ENCODE data around the gene AURKA.

Gene AURKA

DNA sequence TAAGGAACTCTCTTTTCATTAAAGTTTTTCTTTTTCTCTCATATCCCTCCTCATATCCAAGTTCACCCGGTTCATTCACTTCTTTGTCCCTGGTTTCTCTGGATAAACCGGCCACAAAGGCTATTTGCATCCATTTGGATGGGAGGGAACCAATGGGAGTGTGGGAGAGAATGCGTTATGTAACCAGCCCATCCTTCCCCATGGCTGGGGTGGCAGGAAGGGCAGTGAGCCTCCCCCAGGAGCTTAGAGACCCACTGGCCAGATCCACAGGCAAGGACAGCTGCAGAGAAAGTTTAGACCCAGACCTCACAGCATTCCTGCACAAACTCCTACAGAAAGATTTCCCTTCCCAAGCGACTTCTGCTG is 30.8 kb upstream of the AURKA start:
- peaks cover 0 to 28% (median 17%) of the 10 kb centered on the region in 5 donors for H3K4me1 ChIP-seq (ENCODE audit: control insufficient read depth in 5 of 5, insufficient read depth in 5 of 5, low read length in 5 of 5)
- H3K27ac ChIP-seq (ENCODE audit: low read depth, low read length) = no peak overlapping the region
- no peak overlapping the region for H3K4me3 ChIP-seq (ENCODE audit: low read depth in 1 of 5, low read length in 5 of 5)

DNA sequence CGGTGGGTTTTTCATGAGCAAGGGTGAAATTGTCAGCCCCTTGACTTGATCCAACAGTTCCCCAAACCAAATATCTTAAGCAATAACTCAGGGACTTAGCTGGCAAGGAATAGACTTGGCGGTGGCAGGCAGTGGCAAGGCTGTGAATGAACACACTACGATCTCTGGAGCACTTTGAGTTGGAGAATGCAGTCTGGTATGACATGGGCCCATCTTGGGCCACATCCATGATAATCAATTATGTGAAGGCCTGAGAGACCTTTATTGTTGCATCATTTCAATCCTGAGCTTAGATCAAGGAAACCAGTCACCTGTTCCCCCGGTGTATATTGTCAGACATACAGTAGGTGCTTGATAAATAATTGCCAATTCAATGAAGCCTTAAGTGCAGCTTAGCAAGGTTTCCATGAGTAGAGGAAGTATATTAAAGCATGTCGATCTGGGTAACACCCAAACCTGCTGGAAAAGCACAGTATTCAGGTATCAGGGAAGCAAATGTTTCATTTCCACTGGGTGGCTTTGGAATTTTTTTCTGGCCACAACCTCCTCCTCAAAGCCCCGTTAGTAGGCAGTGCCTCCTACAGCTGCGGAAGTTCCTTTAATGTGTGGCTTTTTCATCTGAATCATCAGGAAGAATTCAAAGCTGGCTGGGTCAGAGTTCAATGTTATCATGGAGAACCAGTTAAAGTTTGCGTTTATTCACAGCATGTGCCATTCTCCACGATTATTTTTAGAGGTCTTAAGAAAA is 30.2 kb upstream of the AURKA start:
- Histone ChIP-seq H3K4me1 (ENCODE audit: control insufficient read depth in 5 of 5, insufficient read depth in 5 of 5, low read length in 5 of 5) (peaks cover 0 to 33% (median 17%) of the 10 kb centered on the region in 5 donors), H3K4me3 (ENCODE audit: low read depth in 1 of 5, low read length in 5 of 5) (no peak overlapping the region), H3K9ac (ENCODE audit: low read length in 5 of 5) (peak overlapping the region in 1 of 5 donors; percentile 18), H3K9me3 (ENCODE audit: control insufficient read depth in 5 of 5, low read length in 5 of 5) (no peaks in the 10 kb centered on the region), H3K36me3 (ENCODE audit: control insufficient read depth in 5 of 5, insufficient read depth in 5 of 5, low read length in 5 of 5) (no peaks in the 10 kb centered on the region), H3K27ac (ENCODE audit: low read depth, low read length) (no peak overlapping the region), H3K27me3 (ENCODE audit: control insufficient read depth in 5 of 5, insufficient read depth in 4 of 5, low read length in 5 of 5) (no peaks in the 10 kb centered on the region)

More for the DNA sequence above, 30.8 kb upstream of the AURKA start:
- Histone ChIP-seq H3K9ac (ENCODE audit: low read length in 5 of 5) (no peak overlapping the region), H3K9me3 (ENCODE audit: control insufficient read depth in 5 of 5, low read length in 5 of 5) (no peaks in the 10 kb centered on the region), H3K27me3 (ENCODE audit: control insufficient read depth in 5 of 5, insufficient read depth in 4 of 5, low read length in 5 of 5) (no peaks in the 10 kb centered on the region), H3K36me3 (ENCODE audit: control insufficient read depth in 5 of 5, insufficient read depth in 5 of 5, low read length in 5 of 5) (no peaks in the 10 kb centered on the region)

DNA sequence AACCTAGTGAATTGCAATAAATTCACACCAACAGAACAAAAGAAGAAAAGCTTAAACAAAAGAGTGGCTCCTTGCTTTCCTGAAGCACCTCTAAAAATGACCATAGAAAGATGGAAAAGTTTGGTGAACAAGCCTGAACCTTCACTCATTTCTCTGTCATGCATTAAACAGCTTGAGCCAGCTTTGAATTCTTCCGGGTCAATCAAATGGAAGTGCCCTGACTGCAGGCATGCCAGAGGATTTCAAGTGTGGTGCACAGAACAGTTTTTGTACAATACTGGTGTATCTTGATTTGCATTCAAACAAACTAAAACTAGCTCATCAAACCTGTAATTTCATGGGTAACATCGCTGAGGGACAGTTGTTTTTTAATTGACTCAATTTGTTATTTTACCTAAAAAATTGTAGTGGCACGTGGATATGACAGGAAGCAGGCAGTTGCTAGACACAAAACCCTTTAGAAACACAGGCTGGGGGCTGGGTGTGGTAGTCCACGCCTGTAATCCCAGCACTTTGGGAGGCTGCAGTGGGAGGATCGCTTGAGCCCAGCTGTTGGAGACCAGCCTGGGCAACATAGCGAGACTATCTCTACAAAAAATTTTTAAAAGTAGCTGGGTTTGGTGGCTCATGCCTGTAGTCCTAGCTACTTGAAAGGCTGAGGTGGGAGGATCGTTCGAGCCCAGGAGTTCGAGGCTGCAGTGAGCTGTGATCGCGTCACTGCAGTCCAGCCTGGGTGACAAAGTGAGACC is 29.1 kb upstream of the AURKA start:
- no peak overlapping the region for H3K27ac ChIP-seq (ENCODE audit: low read depth, low read length)
- no peak overlapping the region for H3K9ac ChIP-seq (ENCODE audit: low read length in 5 of 5)

DNA sequence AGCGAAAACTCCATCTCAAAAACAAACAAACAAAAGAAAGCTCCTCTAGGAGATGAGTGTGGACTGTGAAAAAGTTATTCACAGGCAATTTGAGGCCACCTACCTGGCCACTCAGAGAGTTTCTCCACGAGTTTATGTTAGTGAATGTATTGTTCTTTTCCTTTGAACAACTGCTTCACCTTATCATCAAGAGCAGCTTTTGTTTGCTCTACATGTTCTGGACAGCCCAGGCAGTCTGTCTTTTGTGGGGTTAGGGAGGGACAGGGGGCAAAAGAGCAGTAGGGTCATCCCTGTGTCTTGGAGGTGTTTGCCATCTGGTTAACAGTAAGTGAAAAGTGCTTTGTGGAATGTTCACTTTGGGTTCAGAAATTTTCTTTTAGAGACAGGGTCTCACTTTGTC is 28.0 kb upstream of the AURKA start:
- H3K9ac ChIP-seq (ENCODE audit: low read length in 5 of 5) = no peak overlapping the region
- H3K4me1 ChIP-seq (ENCODE audit: control insufficient read depth in 5 of 5, insufficient read depth in 5 of 5, low read length in 5 of 5) = peaks cover 0 to 35% (median 17%) of the 10 kb centered on the region in 5 donors
- no peak overlapping the region for H3K27ac ChIP-seq (ENCODE audit: low read depth, low read length)
- no peak overlapping the region for H3K4me3 ChIP-seq (ENCODE audit: low read depth in 1 of 5, low read length in 5 of 5)
- no peaks in the 10 kb centered on the region for H3K27me3 ChIP-seq (ENCODE audit: control insufficient read depth in 5 of 5, insufficient read depth in 4 of 5, low read length in 5 of 5)
- H3K36me3 ChIP-seq (ENCODE audit: control insufficient read depth in 5 of 5, insufficient read depth in 5 of 5, low read length in 5 of 5) = no peaks in the 10 kb centered on the region
- no peaks in the 10 kb centered on the region for H3K9me3 ChIP-seq (ENCODE audit: control insufficient read depth in 5 of 5, low read length in 5 of 5)

More for the DNA sequence above, 29.1 kb upstream of the AURKA start:
- Histone ChIP-seq H3K4me1 (ENCODE audit: control insufficient read depth in 5 of 5, insufficient read depth in 5 of 5, low read length in 5 of 5) (peaks cover 0 to 35% (median 17%) of the 10 kb centered on the region in 5 donors), H3K4me3 (ENCODE audit: low read depth in 1 of 5, low read length in 5 of 5) (no peak overlapping the region), H3K9me3 (ENCODE audit: control insufficient read depth in 5 of 5, low read length in 5 of 5) (no peaks in the 10 kb centered on the region), H3K36me3 (ENCODE audit: control insufficient read depth in 5 of 5, insufficient read depth in 5 of 5, low read length in 5 of 5) (no peaks in the 10 kb centered on the region), H3K27me3 (ENCODE audit: control insufficient read depth in 5 of 5, insufficient read depth in 4 of 5, low read length in 5 of 5) (no peaks in the 10 kb centered on the region)

DNA sequence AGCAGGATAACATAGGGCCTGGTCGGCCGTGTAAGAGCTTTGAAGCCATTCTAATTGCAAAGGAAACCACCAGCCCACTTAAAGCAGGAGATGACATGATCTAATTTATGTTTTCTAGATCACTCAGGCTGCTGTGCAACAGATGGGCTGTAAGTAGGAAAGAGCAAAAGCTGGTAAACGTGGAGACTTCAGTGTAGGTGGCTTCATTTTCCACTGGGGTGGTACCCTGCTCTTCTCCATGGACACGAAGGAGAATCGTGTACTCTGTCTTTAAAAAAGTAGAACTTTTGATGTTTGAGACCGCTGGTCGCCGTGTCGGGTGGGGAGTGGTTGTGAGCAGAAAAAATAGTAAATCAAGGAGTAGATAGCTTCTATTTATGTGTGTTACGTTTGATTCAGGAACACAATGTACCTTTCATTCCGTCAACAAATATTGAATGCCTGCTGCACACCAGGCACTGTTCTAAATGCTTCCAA is 26.4 kb upstream of the AURKA start:
- Histone ChIP-seq H3K27me3 (ENCODE audit: control insufficient read depth in 5 of 5, insufficient read depth in 4 of 5, low read length in 5 of 5) (no peaks in the 10 kb centered on the region), H3K9ac (ENCODE audit: low read length in 5 of 5) (no peak overlapping the region), H3K9me3 (ENCODE audit: control insufficient read depth in 5 of 5, low read length in 5 of 5) (no peaks in the 10 kb centered on the region), H3K4me3 (ENCODE audit: low read depth in 1 of 5, low read length in 5 of 5) (no peak overlapping the region), H3K36me3 (ENCODE audit: control insufficient read depth in 5 of 5, insufficient read depth in 5 of 5, low read length in 5 of 5) (no peaks in the 10 kb centered on the region), H3K27ac (ENCODE audit: low read depth, low read length) (no peak overlapping the region), H3K4me1 (ENCODE audit: control insufficient read depth in 5 of 5, insufficient read depth in 5 of 5, low read length in 5 of 5) (peaks cover 0 to 35% (median 17%) of the 10 kb centered on the region in 5 donors)

DNA sequence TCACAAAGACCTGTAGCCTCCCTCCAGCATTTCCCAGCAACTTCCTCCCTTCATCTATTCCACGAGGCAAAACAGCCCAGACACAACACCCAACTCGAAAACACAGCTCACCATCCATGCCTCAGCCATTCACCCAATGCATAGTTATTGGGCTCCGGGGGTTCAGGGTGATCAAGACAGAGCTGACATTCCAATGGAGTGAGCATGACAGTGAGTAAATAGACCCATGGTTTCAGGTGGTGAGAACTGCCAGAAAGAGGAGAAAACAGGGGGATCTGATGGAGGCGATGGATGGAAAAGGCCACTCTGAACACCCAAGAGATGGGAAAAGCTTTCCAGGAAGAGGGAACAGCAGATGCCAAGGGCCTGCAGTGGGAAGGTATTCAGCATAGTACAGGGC is 25.9 kb upstream of the AURKA start:
- Histone ChIP-seq H3K27ac (ENCODE audit: low read depth, low read length) (no peak overlapping the region), H3K36me3 (ENCODE audit: control insufficient read depth in 5 of 5, insufficient read depth in 5 of 5, low read length in 5 of 5) (no peaks in the 10 kb centered on the region), H3K4me1 (ENCODE audit: control insufficient read depth in 5 of 5, insufficient read depth in 5 of 5, low read length in 5 of 5) (peaks cover 0 to 32% (median 17%) of the 10 kb centered on the region in 5 donors), H3K4me3 (ENCODE audit: low read depth in 1 of 5, low read length in 5 of 5) (no peak overlapping the region), H3K9ac (ENCODE audit: low read length in 5 of 5) (no peak overlapping the region), H3K27me3 (ENCODE audit: control insufficient read depth in 5 of 5, insufficient read depth in 4 of 5, low read length in 5 of 5) (no peaks in the 10 kb centered on the region), H3K9me3 (ENCODE audit: control insufficient read depth in 5 of 5, low read length in 5 of 5) (no peaks in the 10 kb centered on the region)

DNA sequence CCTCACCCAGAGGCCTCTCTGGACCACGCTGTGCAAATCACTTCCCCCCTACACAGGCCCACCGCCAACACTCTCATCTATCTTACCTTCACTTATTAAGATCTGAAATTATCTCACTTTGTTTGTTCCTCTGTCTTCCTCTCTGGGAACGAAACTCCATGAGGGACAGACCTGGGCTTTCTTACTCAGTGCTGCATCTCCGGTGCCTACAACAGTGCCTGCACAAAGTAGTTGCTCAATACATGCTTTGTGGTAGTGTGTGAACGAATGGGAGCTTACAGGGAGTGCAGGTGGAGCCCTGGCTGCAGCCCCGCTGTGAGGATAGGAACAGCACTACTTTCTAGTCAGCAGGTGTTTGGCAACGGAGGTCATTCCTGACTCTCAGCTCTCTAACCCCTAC is 25.4 kb upstream of the AURKA start:
- Histone ChIP-seq H3K4me1 (ENCODE audit: control insufficient read depth in 5 of 5, insufficient read depth in 5 of 5, low read length in 5 of 5) (peaks cover 0 to 33% (median 17%) of the 10 kb centered on the region in 5 donors), H3K27me3 (ENCODE audit: control insufficient read depth in 5 of 5, insufficient read depth in 4 of 5, low read length in 5 of 5) (no peaks in the 10 kb centered on the region), H3K9ac (ENCODE audit: low read length in 5 of 5) (no peak overlapping the region), H3K9me3 (ENCODE audit: control insufficient read depth in 5 of 5, low read length in 5 of 5) (no peaks in the 10 kb centered on the region), H3K4me3 (ENCODE audit: low read depth in 1 of 5, low read length in 5 of 5) (no peak overlapping the region), H3K27ac (ENCODE audit: low read depth, low read length) (no peak overlapping the region), H3K36me3 (ENCODE audit: control insufficient read depth in 5 of 5, insufficient read depth in 5 of 5, low read length in 5 of 5) (no peaks in the 10 kb centered on the region)

DNA sequence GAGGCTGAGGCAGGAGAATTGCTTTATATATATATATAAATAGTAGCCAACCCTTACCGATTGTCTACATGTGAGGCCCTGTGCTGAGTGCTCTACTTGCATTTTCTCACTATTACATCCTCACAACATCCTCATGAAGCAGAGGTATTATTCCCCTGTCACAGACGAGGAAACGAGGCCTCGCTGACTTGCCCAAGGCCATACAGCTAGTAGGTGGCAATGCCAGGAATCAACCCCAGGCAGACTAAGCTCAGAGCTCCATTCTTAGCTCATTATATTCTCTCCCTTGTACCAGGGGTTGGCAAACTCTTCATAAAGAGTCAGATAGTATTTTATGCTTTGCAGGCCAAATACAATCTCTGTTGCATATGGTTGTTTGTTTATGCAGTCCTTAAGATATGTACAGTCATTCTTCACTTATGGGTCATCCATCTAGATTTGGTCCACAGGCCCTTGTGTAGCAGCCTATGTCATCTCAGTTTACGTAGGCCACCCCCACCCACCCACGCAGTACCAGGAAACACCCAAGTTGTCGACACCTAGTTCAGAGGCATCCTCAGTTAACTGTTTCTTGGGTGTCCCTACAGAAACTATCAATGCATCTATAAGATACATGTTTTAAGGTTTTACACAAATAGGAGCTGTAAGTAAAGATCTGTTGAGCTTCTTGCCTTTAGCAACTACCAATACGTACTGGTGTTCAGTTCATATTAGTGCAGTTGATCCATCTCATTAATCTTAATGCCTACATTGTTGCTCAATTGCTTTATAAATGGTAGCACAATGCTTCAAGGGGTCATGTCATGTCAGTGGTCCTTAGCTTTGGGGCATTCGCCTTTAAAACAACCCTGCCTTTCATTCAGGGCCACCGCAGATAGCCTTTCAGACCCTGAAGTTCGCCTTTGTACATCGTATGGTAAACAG is 23.1 kb upstream of the AURKA start:
- H3K9ac ChIP-seq (ENCODE audit: low read length in 5 of 5) = no peak overlapping the region
- H3K4me3 ChIP-seq (ENCODE audit: low read depth in 1 of 5, low read length in 5 of 5) = no peak overlapping the region
- H3K4me1 ChIP-seq (ENCODE audit: control insufficient read depth in 5 of 5, insufficient read depth in 5 of 5, low read length in 5 of 5) = peaks cover 10 to 39% (median 29%) of the 10 kb centered on the region in 5 donors
- H3K36me3 ChIP-seq (ENCODE audit: control insufficient read depth in 5 of 5, insufficient read depth in 5 of 5, low read length in 5 of 5) = no peaks in the 10 kb centered on the region
- H3K27ac ChIP-seq (ENCODE audit: low read depth, low read length) = no peak overlapping the region
- no peaks in the 10 kb centered on the region for H3K9me3 ChIP-seq (ENCODE audit: control insufficient read depth in 5 of 5, low read length in 5 of 5)
- no peaks in the 10 kb centered on the region for H3K27me3 ChIP-seq (ENCODE audit: control insufficient read depth in 5 of 5, insufficient read depth in 4 of 5, low read length in 5 of 5)

DNA sequence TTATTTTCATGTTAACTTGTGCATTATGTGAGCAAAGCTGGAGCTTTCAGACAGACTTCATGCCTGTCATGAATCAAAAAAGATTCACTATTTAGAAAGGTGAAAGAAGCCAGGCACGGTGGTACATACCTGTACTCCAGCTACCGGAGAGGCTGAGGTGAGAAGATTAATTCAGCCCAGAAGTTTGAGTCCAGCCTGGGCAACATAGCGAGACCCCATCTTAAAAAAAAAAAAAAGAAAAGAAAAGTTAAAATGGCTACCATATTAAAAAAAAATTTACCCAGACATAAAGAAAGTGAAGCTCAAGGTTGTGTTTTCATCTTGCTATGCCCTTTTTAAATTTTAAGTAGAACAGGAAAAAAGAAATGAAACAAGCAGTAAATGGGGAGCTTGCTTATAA is 20.9 kb upstream of the AURKA start:
- peak overlapping the region; percentile 73 for H3K27ac ChIP-seq (ENCODE audit: low read depth, low read length)
- no peaks in the 10 kb centered on the region for H3K9me3 ChIP-seq (ENCODE audit: control insufficient read depth in 5 of 5, low read length in 5 of 5)
- no peak overlapping the region for H3K9ac ChIP-seq (ENCODE audit: low read length in 5 of 5)
- peak overlapping the region in 3 of 5 donors; percentile 27 to 62 (median 59) for H3K4me3 ChIP-seq (ENCODE audit: low read depth in 1 of 5, low read length in 5 of 5)
- H3K27me3 ChIP-seq (ENCODE audit: control insufficient read depth in 5 of 5, insufficient read depth in 4 of 5, low read length in 5 of 5) = no peaks in the 10 kb centered on the region
- peaks cover 0 to 1% (median under 1%) of the 10 kb centered on the region in 5 donors for H3K36me3 ChIP-seq (ENCODE audit: control insufficient read depth in 5 of 5, insufficient read depth in 5 of 5, low read length in 5 of 5)
- H3K4me1 ChIP-seq (ENCODE audit: control insufficient read depth in 5 of 5, insufficient read depth in 5 of 5, low read length in 5 of 5) = peaks cover 10 to 32% (median 25%) of the 10 kb centered on the region in 5 donors
